Upper lobe of left lung (tissue), 4 donors: ENCODE results near the gene ADRA1B.

Experiments
- CTCF ChIP-seq, 6 experiments: fragments of 450-650 bp in 4 of 6; fragments of 200-600 bp in 2 of 6; sonication (generic) in 2 of 6; IDR thresholded peaks; one replicate each; pipeline ENCODE4 v1.5.1; 2016 to 2019; ENCODE audit warnings: antibody characterized with exemption in 6 of 6
- EP300 ChIP-seq, 4 donors: sonication (generic); formaldehyde crosslinking; IDR thresholded peaks; one replicate each; pipeline ENCODE4 v1.5.1; 2017; ENCODE audit warnings: antibody characterized with exemption in 4 of 4, control low read depth in 2 of 4
- POLR2A ChIP-seq, 4 donors: fragments of 450-650 bp; IDR thresholded peaks; one replicate each; pipeline ENCODE4 v1.5.1; 2016 to 2017; ENCODE audit warnings: antibody characterized with exemption in 4 of 4, mild to moderate bottlenecking in 2 of 4
- POLR2AphosphoS5 ChIP-seq, 2 donors: sonication (generic); formaldehyde crosslinking; IDR thresholded peaks; one replicate each; pipeline ENCODE4 v1.5.1; 2017; ENCODE audit warnings: antibody characterized with exemption in 2 of 2

DNA sequence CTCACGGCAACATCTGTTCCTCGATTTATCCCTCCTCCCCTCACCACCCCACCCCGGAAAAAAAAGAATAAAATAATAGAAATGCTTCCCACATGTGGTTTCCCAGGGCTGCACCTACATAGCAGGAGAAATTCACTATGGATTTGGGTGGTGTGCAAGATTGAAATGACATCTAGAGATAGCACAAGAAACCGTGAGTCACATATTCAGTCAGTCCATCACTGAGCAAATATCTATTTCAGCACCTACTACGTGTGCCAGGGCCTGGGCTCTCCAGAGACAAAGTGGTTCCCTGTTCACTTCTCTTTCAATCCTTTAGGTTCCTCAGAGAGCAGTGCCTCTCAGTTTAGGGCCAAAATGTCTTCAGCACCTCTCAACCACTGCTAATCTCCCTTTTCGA, 47.7 kb downstream of the ADRA1B start:
- TF ChIP-seq EP300 (IDR thresholded peaks at IDR 0.05): no peak
- TF ChIP-seq CTCF (IDR thresholded peaks at IDR 0.05): no peak
- no peak for TF ChIP-seq POLR2A (IDR thresholded peaks at IDR 0.05)
- TF ChIP-seq POLR2AphosphoS5 (IDR thresholded peaks at IDR 0.05): no peak
